Neural progenitor cell (in vitro differentiated cells): ENCODE measurements around the gene TBC1D9. TPM values are rescaled to one million over a fixed set of nuclear protein-coding genes. Genes with fewer than 3 reads are reported as not detected.

Experiments used
- DNase-seq: peaks from one replicate; pipeline ENCODE4 v3.0.0-alpha.2; 2016; ENCODE audit warnings: low spot score
- H2AFZ ChIP-seq: fragments of 200-600 bp; sonication (generic); replicated peaks from 2 replicates; pipeline ENCODE4 v1.6.1; 2016; ENCODE audit warnings: antibody characterized with exemption
- H3F3A ChIP-seq: fragments of 200-600 bp; sonication (generic); 2 replicates; pipeline ENCODE4 v1.6.1; 2016; ENCODE audit warnings: antibody characterized with exemption, low read depth
- H3K27ac ChIP-seq: fragments of 200-600 bp; sonication (generic); 2 replicates; pipeline ENCODE4 v1.5.1; 2016; ENCODE audit warnings: mild to moderate bottlenecking
- H3K27me3 ChIP-seq: fragments of 200-600 bp; sonication (generic); 2 replicates; pipeline ENCODE4 v1.6.1; 2016; ENCODE audit warnings: mild to moderate bottlenecking, moderate library complexity
- H3K36me3 ChIP-seq: fragments of 200-600 bp; sonication (generic); 2 replicates; pipeline ENCODE4 v1.5.1; 2016
- H3K4me1 ChIP-seq: fragments of 200-600 bp; sonication (generic); 2 replicates; pipeline ENCODE4 v1.6.1; 2016; ENCODE audit warnings: mixed run types
- H3K4me2 ChIP-seq: fragments of 200-600 bp; sonication (generic); 2 replicates; pipeline ENCODE4 v1.6.1; 2016
- H3K4me3 ChIP-seq: fragments of 200-600 bp; sonication (generic); 2 replicates; pipeline ENCODE4 v1.5.1; 2016
- H3K79me2 ChIP-seq: fragments of 200-600 bp; sonication (generic); 2 replicates; pipeline ENCODE4 v1.6.1; 2016; ENCODE audit warnings: low read depth
- H3K9ac ChIP-seq: fragments of 200-600 bp; sonication (generic); 2 replicates; pipeline ENCODE4 v1.6.1; 2016
- H3K9me3 ChIP-seq: fragments of 200-600 bp; sonication (generic); 2 replicates; pipeline ENCODE4 v1.5.1; 2016; ENCODE audit warnings: low read depth
- H4K20me1 ChIP-seq: fragments of 200-600 bp; sonication (generic); 2 replicates; pipeline ENCODE4 v1.6.1; 2016; ENCODE audit warnings: low read depth
- H3K27ac Mint-ChIP-seq: 3 replicates; pipeline ENCODE4 v1.8.0; 2021; ENCODE audit warnings: mixed read lengths
- H3K27me3 Mint-ChIP-seq: 2 replicates; pipeline ENCODE4 v1.8.0; 2022; ENCODE audit warnings: low read depth, mild to moderate bottlenecking, inconsistent platforms, moderate library complexity, mixed read lengths; ENCODE audit not compliant: insufficient read depth
- H3K36me3 Mint-ChIP-seq: 3 replicates; pipeline ENCODE4 v1.8.0; 2021; ENCODE audit warnings: mixed read lengths
- H3K4me1 Mint-ChIP-seq: 3 replicates; pipeline ENCODE4 v1.8.0; 2021; ENCODE audit warnings: mixed read lengths
- H3K4me3 Mint-ChIP-seq: 3 replicates; pipeline ENCODE4 v1.8.0; 2021; ENCODE audit warnings: mild to moderate bottlenecking, moderate library complexity, mixed read lengths
- H3K9me3 Mint-ChIP-seq: 3 replicates; pipeline ENCODE4 v1.8.0; 2020; ENCODE audit warnings: mixed read lengths
- CTCF ChIP-seq: fragments of 200-600 bp; sonication (generic); IDR thresholded peaks from 2 replicates; pipeline ENCODE4 v1.5.1; 2017; ENCODE audit warnings: antibody characterized with exemption, mild to moderate bottlenecking
- EZH2 ChIP-seq: fragments of 200-600 bp; sonication (generic); IDR thresholded peaks from 2 replicates; pipeline ENCODE4 v1.6.1; 2017; ENCODE audit warnings: antibody characterized with exemption, mild to moderate bottlenecking, moderate library complexity
- EZH2phosphoT487 ChIP-seq: fragments of 200-600 bp; sonication (generic); IDR thresholded peaks from 2 replicates; pipeline ENCODE4 v1.6.1; 2017; ENCODE audit warnings: antibody characterized with exemption
- total RNA-seq: library from RNA; depleted of rRNA; stranded (reverse); fragments of >200 nt; gene quantifications from 2 replicates; pipeline ENCODE4 v1.2.3, GENCODE V29; 2015; ENCODE audit warnings: low replicate concordance

The TBC1D9 gene
- total RNA-seq, 1 donor from 2014 or later: 11.3 TPM

- TF ChIP-seq CTCF: no peak
- no peak for TF ChIP-seq EZH2phosphoT487
- no peak for TF ChIP-seq EZH2
- Mint-ChIP-seq H3K9me3 (no peaks in the 10 kb centered on the region), H3K4me3 (no peak overlapping the region), H3K4me1 (peaks cover 10% of the 10 kb centered on the region), H3K27me3 (no peaks in the 10 kb centered on the region), H3K36me3 (no peaks in the 10 kb centered on the region), H3K27ac (peak overlapping the region; percentile 4)
- Histone ChIP-seq H3K79me2 (no peaks in the 10 kb centered on the region), H3K9ac (no peak overlapping the region), H3F3A (no peaks in the 10 kb centered on the region), H3K27me3 (peaks cover 13% of the 10 kb centered on the region), H4K20me1 (no peaks in the 10 kb centered on the region), H3K36me3 (no peaks in the 10 kb centered on the region), H3K4me2 (no peak overlapping the region), H3K27ac (no peak overlapping the region), H3K4me3 (no peak overlapping the region), H3K9me3 (no peaks in the 10 kb centered on the region), H3K4me1 (no peaks in the 10 kb centered on the region), H2AFZ (no peak overlapping the region)
- DNase-seq: no peak
Observed at GRCh38 chr4:140584439-140584838, 171.7 kb downstream of the TBC1D9 start.

DNA sequence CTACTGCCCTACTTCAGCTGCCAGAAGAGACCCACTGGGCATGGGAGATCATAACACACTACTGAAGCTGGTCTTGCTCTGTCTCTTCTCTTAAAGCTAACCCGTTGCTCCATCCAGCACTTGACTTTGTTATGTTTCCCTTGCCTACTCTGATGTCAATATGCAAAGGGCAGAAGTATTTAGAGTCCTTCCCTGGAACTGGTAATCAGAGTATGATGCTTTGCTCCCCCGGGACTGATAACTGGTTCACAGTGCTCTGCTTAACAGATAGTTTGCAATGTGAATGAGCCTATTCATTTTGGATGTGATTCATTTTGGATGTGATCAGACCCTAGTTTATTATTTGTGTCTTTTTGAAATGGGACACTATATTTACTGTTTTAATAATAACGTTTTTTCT, 175.1 kb downstream of the TBC1D9 start:
- H3K4me1 Mint-ChIP-seq: peaks cover 10% of the 10 kb centered on the region
- TF ChIP-seq CTCF (no peak), EZH2 (no peak), EZH2phosphoT487 (no peak)
- no peaks in the 10 kb centered on the region for H3K79me2 ChIP-seq
- H3F3A ChIP-seq: no peaks in the 10 kb centered on the region
- no peak overlapping the region for H3K27ac ChIP-seq
- H3K4me3 ChIP-seq: no peak overlapping the region
- no peaks in the 10 kb centered on the region for H3K9me3 ChIP-seq
- H3K4me3 Mint-ChIP-seq: no peak overlapping the region
- H3K9me3 Mint-ChIP-seq: no peaks in the 10 kb centered on the region
- no peak overlapping the region for H3K27ac Mint-ChIP-seq
- no peaks in the 10 kb centered on the region for H3K4me1 ChIP-seq
- H3K27me3 ChIP-seq: peaks cover 35% of the 10 kb centered on the region
- H3K4me2 ChIP-seq: no peak overlapping the region
- no peaks in the 10 kb centered on the region for H3K27me3 Mint-ChIP-seq
- H3K9ac ChIP-seq: no peak overlapping the region
- H4K20me1 ChIP-seq: no peaks in the 10 kb centered on the region
- no peak for DNase-seq
- no peaks in the 10 kb centered on the region for H3K36me3 Mint-ChIP-seq
- H2AFZ ChIP-seq: no peak overlapping the region
- H3K36me3 ChIP-seq: no peaks in the 10 kb centered on the region

DNA sequence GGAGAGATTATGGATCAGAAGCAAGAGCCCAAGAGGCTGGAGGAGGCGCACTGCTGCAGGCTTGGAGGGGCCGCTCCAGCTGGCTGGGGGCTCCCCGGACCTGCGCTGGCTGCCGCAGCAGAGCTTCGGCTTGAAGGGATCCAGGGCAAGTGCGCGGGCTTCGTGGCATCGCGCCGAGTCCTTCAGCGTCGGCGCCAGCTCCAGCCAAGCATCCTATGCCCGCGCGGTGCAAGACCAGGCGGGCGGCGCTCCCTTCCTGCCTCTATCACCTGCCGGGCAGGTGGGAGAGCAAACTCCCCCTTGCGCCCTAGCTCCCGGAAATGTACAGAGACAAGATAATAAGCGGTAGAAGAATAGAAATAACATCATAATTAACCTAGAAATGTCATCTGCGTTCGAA, 176.9 kb downstream of the TBC1D9 start:
- peaks cover 7% of the 10 kb centered on the region for H3K4me1 ChIP-seq
- no peak overlapping the region for H3K27ac ChIP-seq
- no peak overlapping the region for H2AFZ ChIP-seq
- Mint-ChIP-seq H3K4me1 (peaks cover 9% of the 10 kb centered on the region), H3K4me3 (no peak overlapping the region), H3K36me3 (no peaks in the 10 kb centered on the region), H3K27ac (no peak overlapping the region), H3K9me3 (no peaks in the 10 kb centered on the region), H3K27me3 (no peaks in the 10 kb centered on the region)
- DNase-seq: no peak
- H3K36me3 ChIP-seq: no peaks in the 10 kb centered on the region
- no peak overlapping the region for H3K4me3 ChIP-seq
- no peaks in the 10 kb centered on the region for H4K20me1 ChIP-seq
- H3F3A ChIP-seq: no peaks in the 10 kb centered on the region
- no peaks in the 10 kb centered on the region for H3K9me3 ChIP-seq
- no peaks in the 10 kb centered on the region for H3K79me2 ChIP-seq
- peaks cover 35% of the 10 kb centered on the region for H3K27me3 ChIP-seq
- H3K4me2 ChIP-seq: no peak overlapping the region
- TF ChIP-seq CTCF (no peak), EZH2phosphoT487 (no peak), EZH2 (no peak)
- H3K9ac ChIP-seq: no peak overlapping the region
